Measurements from ENCODE around the gene HEY2.

- TF ChIP-seq CTCF (IDR thresholded peaks at IDR 0.05) (no peak), POLR2AphosphoS5 (IDR thresholded peaks at IDR 0.05; ENCODE audit: insufficient read depth in 1 of 2, low read depth in 1 of 2) (no peak)
Measured at GRCh38 chr6:125773387-125774341, 24.2 kb downstream of the HEY2 start.
